ENCODE results near the gene CNTNAP2. TPM values are rescaled to one million over a fixed set of nuclear protein-coding genes. Genes with fewer than 3 reads are reported as not detected.

The CNTNAP2 gene
- total and polyA plus RNA-seq, 4 donors, result 0.14 to 2.3 (median 1.1) TPM

DNA sequence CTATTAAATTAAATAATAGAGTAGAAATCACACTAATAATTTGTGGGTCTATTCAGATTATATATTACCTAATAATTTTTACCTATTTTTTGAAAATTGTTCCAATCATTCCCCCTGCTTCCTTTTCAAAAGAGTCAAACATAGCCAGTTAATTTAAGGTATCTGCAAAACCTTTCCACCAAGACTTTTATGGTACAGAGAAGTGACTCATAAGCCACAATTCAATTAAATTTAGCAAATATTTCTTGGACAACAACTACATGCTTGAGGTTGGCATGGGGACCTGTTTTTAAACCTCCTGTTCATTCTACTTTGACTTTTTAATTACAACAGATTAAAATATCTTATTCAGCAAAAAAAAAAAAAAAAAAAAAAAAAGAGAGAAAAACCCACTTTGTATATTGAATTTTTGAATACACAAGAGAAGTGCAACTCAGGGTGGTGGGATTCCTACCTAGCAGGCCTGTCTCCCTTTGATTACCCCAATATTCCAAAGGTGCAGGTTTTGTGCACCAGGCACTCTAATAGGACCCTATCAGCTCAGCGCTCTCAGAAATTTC is 2172.1 kb downstream of the CNTNAP2 start:
- Histone ChIP-seq H3K27ac (ENCODE audit: low read depth in 1 of 2, low read length in 2 of 2) (no peak overlapping the region), H3K4me3 (ENCODE audit: low read depth in 1 of 3, low read length in 3 of 3) (no peak overlapping the region), H3K4me1 (ENCODE audit: control insufficient read depth in 4 of 4, insufficient read depth in 4 of 4, low read length in 3 of 4) (no peaks in the 10 kb centered on the region), H3K9ac (ENCODE audit: low read depth in 1 of 2, low read length in 2 of 2) (no peak overlapping the region), H3K9me3 (ENCODE audit: control insufficient read depth in 4 of 4, low read length in 3 of 4) (no peaks in the 10 kb centered on the region), H3K27me3 (ENCODE audit: control insufficient read depth in 4 of 4, insufficient read depth in 4 of 4, low read length in 3 of 4) (no peaks in the 10 kb centered on the region), H3K36me3 (ENCODE audit: control insufficient read depth in 4 of 4, insufficient read depth in 3 of 4, low read depth in 1 of 4, low read length in 3 of 4) (no peaks in the 10 kb centered on the region)
- WGBS, result 100% methylated on average over 1 of the region's 1 CpG
- DNase-seq (ENCODE audit: low spot score), result no peak
- no peak for TF ChIP-seq REST (IDR thresholded peaks at IDR 0.05)
- TF ChIP-seq JUND (IDR thresholded peaks at IDR 0.05), result no peak
- TF ChIP-seq FOXA1 (IDR thresholded peaks at IDR 0.05), result no peak
- TF ChIP-seq YY1 (IDR thresholded peaks at IDR 0.05), result no peak
- TF ChIP-seq, protein P1, sequence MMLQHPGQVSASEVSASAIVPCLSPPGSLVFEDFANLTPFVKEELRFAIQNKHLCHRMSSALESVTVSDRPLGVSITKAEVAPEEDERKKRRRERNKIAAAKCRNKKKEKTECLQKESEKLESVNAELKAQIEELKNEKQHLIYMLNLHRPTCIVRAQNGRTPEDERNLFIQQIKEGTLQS (IDR thresholded peaks at IDR 0.05), result no peak
- TF ChIP-seq NR2F2 (IDR thresholded peaks at IDR 0.05), result no peak
- TF ChIP-seq SP1 (IDR thresholded peaks at IDR 0.05), result no peak
- TF ChIP-seq RXRA (IDR thresholded peaks at IDR 0.05), result no peak
- no peak for TF ChIP-seq HNF4A (conservative IDR thresholded peaks at IDR 0.05)
- no peak for TF ChIP-seq EGR1 (IDR thresholded peaks at IDR 0.05; ENCODE audit: low read depth in 2 of 2)
- no peak for TF ChIP-seq HNF4G (IDR thresholded peaks at IDR 0.05)
- no peak for TF ChIP-seq RAD21 (IDR thresholded peaks at IDR 0.05)
- no peak for TF ChIP-seq TAF1 (conservative IDR thresholded peaks at IDR 0.05)
- TF ChIP-seq, protein P2, sequence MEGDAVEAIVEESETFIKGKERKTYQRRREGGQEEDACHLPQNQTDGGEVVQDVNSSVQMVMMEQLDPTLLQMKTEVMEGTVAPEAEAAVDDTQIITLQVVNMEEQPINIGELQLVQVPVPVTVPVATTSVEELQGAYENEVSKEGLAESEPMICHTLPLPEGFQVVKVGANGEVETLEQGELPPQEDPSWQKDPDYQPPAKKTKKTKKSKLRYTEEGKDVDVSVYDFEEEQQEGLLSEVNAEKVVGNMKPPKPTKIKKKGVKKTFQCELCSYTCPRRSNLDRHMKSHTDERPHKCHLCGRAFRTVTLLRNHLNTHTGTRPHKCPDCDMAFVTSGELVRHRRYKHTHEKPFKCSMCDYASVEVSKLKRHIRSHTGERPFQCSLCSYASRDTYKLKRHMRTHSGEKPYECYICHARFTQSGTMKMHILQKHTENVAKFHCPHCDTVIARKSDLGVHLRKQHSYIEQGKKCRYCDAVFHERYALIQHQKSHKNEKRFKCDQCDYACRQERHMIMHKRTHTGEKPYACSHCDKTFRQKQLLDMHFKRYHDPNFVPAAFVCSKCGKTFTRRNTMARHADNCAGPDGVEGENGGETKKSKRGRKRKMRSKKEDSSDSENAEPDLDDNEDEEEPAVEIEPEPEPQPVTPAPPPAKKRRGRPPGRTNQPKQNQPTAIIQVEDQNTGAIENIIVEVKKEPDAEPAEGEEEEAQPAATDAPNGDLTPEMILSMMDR (IDR thresholded peaks at IDR 0.05; ENCODE audit: low read depth, low read length, missing input control), result no peak

GRCh38 chr7:148289630-148290029 is 2173.0 kb downstream of the CNTNAP2 start:
- Histone ChIP-seq H3K36me3 (ENCODE audit: control insufficient read depth in 4 of 4, insufficient read depth in 3 of 4, low read depth in 1 of 4, low read length in 3 of 4) (no peaks in the 10 kb centered on the region), H3K9ac (ENCODE audit: low read depth in 1 of 2, low read length in 2 of 2) (no peak overlapping the region), H3K4me3 (ENCODE audit: low read depth in 1 of 3, low read length in 3 of 3) (no peak overlapping the region), H3K27me3 (ENCODE audit: control insufficient read depth in 4 of 4, insufficient read depth in 4 of 4, low read length in 3 of 4) (no peaks in the 10 kb centered on the region), H3K9me3 (ENCODE audit: control insufficient read depth in 4 of 4, low read length in 3 of 4) (no peaks in the 10 kb centered on the region), H3K27ac (ENCODE audit: low read depth in 1 of 2, low read length in 2 of 2) (no peak overlapping the region), H3K4me1 (ENCODE audit: control insufficient read depth in 4 of 4, insufficient read depth in 4 of 4, low read length in 3 of 4) (no peaks in the 10 kb centered on the region)
- DNase-seq (ENCODE audit: low spot score), result no peak
- 57% methylated on average over 1 of the region's 1 CpG for WGBS
- TF ChIP-seq FOXA1 (IDR thresholded peaks at IDR 0.05) (no peak), JUND (IDR thresholded peaks at IDR 0.05) (no peak), SP1 (IDR thresholded peaks at IDR 0.05) (no peak), ZBTB33 (IDR thresholded peaks at IDR 0.05) (no peak), MAX (IDR thresholded peaks at IDR 0.05) (no peak), REST (IDR thresholded peaks at IDR 0.05) (no peak), TAF1 (conservative IDR thresholded peaks at IDR 0.05) (no peak), NR2F2 (IDR thresholded peaks at IDR 0.05) (no peak)
- TF ChIP-seq, protein P1 (IDR thresholded peaks at IDR 0.05), result no peak
- TF ChIP-seq, protein P2 (IDR thresholded peaks at IDR 0.05; ENCODE audit: low read depth, low read length, missing input control), result no peak
